Measurements from ENCODE around the gene CD81. TPM values are rescaled to one million over a fixed set of nuclear protein-coding genes. Genes with fewer than 3 reads are reported as not detected.

The CD81 gene
- total and polyA plus RNA-seq, 9 of the 15 experiments (the other 6 are each of a cell fraction or from before 2014, with no cell fraction given), result 2.4 to 189 (median 61.7) TPM

- Histone ChIP-seq H3K79me2 (ENCODE audit: control insufficient read depth, insufficient read depth, low read length) (no peaks in the 10 kb centered on the region), H3K9me1 (ENCODE audit: control insufficient read depth, insufficient read depth, low read length) (no peaks in the 10 kb centered on the region), H3K4me2 (ENCODE audit: insufficient read depth, low read length) (no peak overlapping the region), H4K20me1 (replicated peaks; ENCODE audit: control insufficient read depth, insufficient read depth, low read length) (no peaks in the 10 kb centered on the region), H3K36me3 (ENCODE audit: control insufficient read depth, insufficient read depth, low read length) (no peaks in the 10 kb centered on the region), H3K4me3 (no peak overlapping the region), H3K9me3 (replicated peaks; ENCODE audit: control insufficient read depth, insufficient read depth, low read depth, low read length) (no peaks in the 10 kb centered on the region), H3K4me1 (replicated peaks in 1 of 2; ENCODE audit: control insufficient read depth in 2 of 2, insufficient read depth in 2 of 2, low read length in 2 of 2) (no peaks in the 10 kb centered on the region), H3K27me3 (ENCODE audit: control insufficient read depth in 2 of 2, insufficient read depth in 2 of 2, low read length in 2 of 2) (peaks cover 27 to 55% of the 10 kb centered on the region in 2 experiments; a peak in 4 of 5 replicates), H3K9ac (ENCODE audit: insufficient read depth in 1 of 2, low read depth in 2 of 2, low read length in 2 of 2) (no peak overlapping the region), H2AFZ (ENCODE audit: low read depth, low read length) (no peak overlapping the region), H3K27ac (ENCODE audit: extremely low read depth, low read depth, low read length) (no peak overlapping the region)
- TF ChIP-seq NR2C2 (CRISPR knock-in tag; IDR thresholded peaks at IDR 0.05), result no peak
- no peak for TF ChIP-seq NR2C2 (tag; IDR thresholded peaks at IDR 0.05)
- no peak for TF ChIP-seq YY1 (IDR thresholded peaks at IDR 0.05; ENCODE audit: borderline replicate concordance in 1 of 3, control insufficient read depth in 1 of 3, extremely low read depth in 1 of 3, insufficient read depth in 3 of 3, insufficient read length in 1 of 3, insufficient replicate concordance in 2 of 3, low read depth in 1 of 3, low read length in 2 of 3)
- no peak for TF ChIP-seq ID3 (CRISPR knock-in tag; IDR thresholded peaks at IDR 0.05)
- TF ChIP-seq ID3 (tag; IDR thresholded peaks at IDR 0.05), result no peak
- no peak for TF ChIP-seq THRB (CRISPR knock-in tag; conservative IDR thresholded peaks at IDR 0.05)
- no peak for TF ChIP-seq ZBTB43 (CRISPR knock-in tag; IDR thresholded peaks at IDR 0.05)
- TF ChIP-seq NFIC (IDR thresholded peaks at IDR 0.05), result no peak
- TF ChIP-seq ZBTB33 (CRISPR knock-in tag; IDR thresholded peaks at IDR 0.05), result no peak
- TF ChIP-seq RAD51 (IDR thresholded peaks at IDR 0.05; ENCODE audit: borderline replicate concordance, low read depth), result no peak
- no peak for TF ChIP-seq PHF8 (IDR thresholded peaks at IDR 0.05; ENCODE audit: borderline replicate concordance, low read length)
- TF ChIP-seq NR2C1 (IDR thresholded peaks at IDR 0.05), result no peak
- TF ChIP-seq NR2C1 (tag; IDR thresholded peaks at IDR 0.05), result no peak
- TF ChIP-seq LEF1 (IDR thresholded peaks at IDR 0.05), result no peak
- ATAC-seq (no peak), DNase-seq (ENCODE audit: extremely low read depth in 1 of 4, low spot score in 3 of 4) (no peak), FAIRE-seq (no peak)
- POLR2A ChIA-PET, result interaction anchor here (0.6 to 0.7 kb wide), 3 partner anchors 22 to 391 kb away, joined by 3 read pairs; no protein-coding TSS in a partner anchor
- in situ Hi-C loops (cut with MboI) (no loop called here), intact Hi-C loops (cut with micrococcal nuclease) (no loop called here)
- BruUV-seq (replicated peaks), result no TSS peak
- CTCF ChIA-PET (ENCODE audit: low intra/inter-chr PET ratio), result no interaction called here
- 0% methylated on average over 4 of the region's 4 CpGs for WGBS (ENCODE audit: insufficient coverage, low coverage, missing lambda C conversion rate)
Measured at GRCh38 chr11:2352420-2352819, 24.7 kb upstream of the CD81 start.
